T-helper 1 cell treated with Interleukin-12 subunit alpha and Interleukin-12 subunit beta and Interleukin-4 antibody, amounts not matched to agents 30 μg/mL and 1 μg/mL, for 36 hours (primary cell): ENCODE results near the gene MRPS10.
A peak's percentile ranks its signal among the peaks of the same experiment; 100 is the strongest.

Experiments
- H3K27ac Mint-ChIP-seq: one replicate; pipeline ENCODE4 v1.8.0; 2021; ENCODE audit warnings: mild to moderate bottlenecking, mixed read lengths
- H3K27me3 Mint-ChIP-seq: one replicate; pipeline ENCODE4 v1.8.0; 2021; ENCODE audit warnings: low read depth, mixed read lengths
- H3K36me3 Mint-ChIP-seq: one replicate; pipeline ENCODE4 v1.8.0; 2021; ENCODE audit warnings: low read depth, mixed read lengths
- H3K4me1 Mint-ChIP-seq: one replicate; pipeline ENCODE4 v1.8.0; 2021; ENCODE audit warnings: low read depth, mixed read lengths
- H3K4me3 Mint-ChIP-seq: one replicate; pipeline ENCODE4 v1.8.0; 2021; ENCODE audit warnings: mild to moderate bottlenecking, moderate library complexity, mixed read lengths
- H3K9me3 Mint-ChIP-seq: one replicate; pipeline ENCODE4 v1.8.0; 2021; ENCODE audit warnings: mixed read lengths

The MRPS10 gene

DNA sequence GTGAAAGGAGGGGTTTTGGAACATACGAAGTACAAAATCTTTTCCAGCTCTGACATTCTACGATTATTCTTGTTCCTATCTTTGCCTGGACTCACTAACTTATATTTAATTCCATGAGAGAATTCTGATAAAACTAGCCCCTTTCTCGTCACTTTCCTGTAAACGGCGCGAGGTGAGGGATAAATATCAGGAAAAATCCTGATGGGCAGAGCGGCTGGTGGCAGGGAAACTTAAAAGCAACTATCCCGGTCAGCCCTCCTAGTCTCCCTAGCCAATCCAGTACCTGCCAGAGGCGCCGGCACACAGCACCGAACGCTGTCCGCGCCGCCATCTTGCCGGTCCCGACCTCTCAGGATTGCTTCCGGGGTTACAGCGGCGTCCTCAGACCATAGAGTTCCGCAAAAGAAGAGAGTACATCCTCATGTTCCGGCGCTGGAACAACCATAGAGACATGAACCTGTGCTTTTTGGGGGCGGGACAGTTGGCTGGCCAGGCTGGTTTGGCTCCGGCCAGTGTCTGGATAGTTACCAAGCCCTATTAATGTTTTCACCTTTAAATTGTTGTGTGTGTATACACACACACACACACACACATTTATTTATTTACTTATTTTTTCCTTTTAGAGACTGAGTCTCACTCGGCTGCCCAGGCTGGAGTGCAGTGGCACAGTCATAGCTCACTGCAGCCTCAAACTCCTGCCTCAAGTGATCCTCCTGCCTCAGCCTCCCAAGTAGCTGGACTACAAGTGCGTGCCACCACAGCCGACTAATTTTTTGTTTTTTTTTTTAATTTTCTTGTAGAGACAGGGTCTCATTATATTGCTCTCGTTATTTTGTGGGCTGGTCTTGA, at the start of gene MRPS10:
MRPS10 (minus strand) TSS at position 343 of the 849 bp plus-strand sequence; CDS start at position 331, 12 bp downstream.
- H3K9me3 Mint-ChIP-seq = no peaks in the 10 kb centered on the region

DNA sequence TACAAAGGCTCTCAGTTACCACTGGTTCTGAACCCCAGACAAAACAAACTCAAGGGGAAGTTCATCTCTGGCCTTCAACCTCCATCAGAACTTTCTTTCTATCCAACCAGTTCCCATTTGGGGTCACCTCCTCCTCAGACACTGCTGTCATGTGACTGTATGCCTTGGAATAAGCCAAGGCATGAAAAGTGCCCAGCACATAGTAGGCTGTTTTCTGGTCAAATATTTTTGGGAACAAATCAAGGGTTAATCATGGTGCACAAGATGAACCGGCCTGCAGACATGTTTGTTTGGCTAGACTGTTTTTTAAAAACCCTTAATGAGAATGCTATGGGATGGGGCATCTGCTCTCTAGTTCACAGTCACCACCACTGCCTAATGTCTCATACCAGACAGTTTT, 48.9 kb upstream of the MRPS10 start:
- Mint-ChIP-seq H3K27ac (no peak overlapping the region), H3K4me1 (peaks cover 15% of the 10 kb centered on the region), H3K4me3 (no peak overlapping the region), H3K9me3 (no peaks in the 10 kb centered on the region), H3K27me3 (no peaks in the 10 kb centered on the region), H3K36me3 (peaks cover 41% of the 10 kb centered on the region)

More for the DNA sequence above, at the start of gene MRPS10:
- no peaks in the 10 kb centered on the region for H3K27me3 Mint-ChIP-seq
- peaks cover 14% of the 10 kb centered on the region for H3K4me1 Mint-ChIP-seq
- peaks cover 12% of the 10 kb centered on the region for H3K36me3 Mint-ChIP-seq
- H3K4me3 Mint-ChIP-seq = peak within 1 kb of the TSS; percentile 91
- H3K27ac Mint-ChIP-seq = peak within 1 kb of the TSS; percentile 87

DNA sequence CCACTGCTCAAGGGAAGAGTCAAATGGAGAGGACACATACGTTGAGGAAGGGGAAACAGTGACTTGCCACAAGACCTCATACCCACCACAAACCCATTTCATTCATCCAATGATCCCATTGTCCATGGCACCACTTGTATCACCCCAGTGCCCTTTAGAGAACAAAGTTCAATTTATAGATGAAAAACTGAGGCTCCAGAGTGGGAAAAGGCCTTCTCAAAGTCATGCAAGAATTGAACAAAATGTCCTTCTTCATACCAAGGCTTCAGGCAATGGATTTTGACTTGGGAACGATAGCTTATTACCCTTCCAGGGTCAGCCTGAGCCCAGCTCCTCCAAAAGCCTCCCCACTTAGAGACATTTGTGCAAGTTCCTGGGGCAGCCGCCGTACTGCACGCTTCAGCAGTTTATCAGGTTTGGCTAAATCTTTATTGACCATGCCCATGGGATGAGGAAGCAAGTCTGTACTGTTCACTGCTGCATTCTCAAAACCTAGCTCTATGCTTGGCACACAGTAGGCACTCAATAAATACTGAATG, 47.3 kb upstream of the MRPS10 start:
- H3K27ac Mint-ChIP-seq = no peak overlapping the region
- peaks cover 36% of the 10 kb centered on the region for H3K36me3 Mint-ChIP-seq
- H3K9me3 Mint-ChIP-seq = no peaks in the 10 kb centered on the region
- peaks cover 13% of the 10 kb centered on the region for H3K4me1 Mint-ChIP-seq
- no peak overlapping the region for H3K4me3 Mint-ChIP-seq
- H3K27me3 Mint-ChIP-seq = no peaks in the 10 kb centered on the region

- Mint-ChIP-seq H3K4me3 (no peak overlapping the region), H3K27me3 (no peaks in the 10 kb centered on the region), H3K36me3 (peaks cover 36% of the 10 kb centered on the region), H3K4me1 (peaks cover 7% of the 10 kb centered on the region), H3K9me3 (no peaks in the 10 kb centered on the region), H3K27ac (no peak overlapping the region)
Observed at GRCh38 chr6:42264162-42264851, 46.6 kb upstream of the MRPS10 start.

DNA sequence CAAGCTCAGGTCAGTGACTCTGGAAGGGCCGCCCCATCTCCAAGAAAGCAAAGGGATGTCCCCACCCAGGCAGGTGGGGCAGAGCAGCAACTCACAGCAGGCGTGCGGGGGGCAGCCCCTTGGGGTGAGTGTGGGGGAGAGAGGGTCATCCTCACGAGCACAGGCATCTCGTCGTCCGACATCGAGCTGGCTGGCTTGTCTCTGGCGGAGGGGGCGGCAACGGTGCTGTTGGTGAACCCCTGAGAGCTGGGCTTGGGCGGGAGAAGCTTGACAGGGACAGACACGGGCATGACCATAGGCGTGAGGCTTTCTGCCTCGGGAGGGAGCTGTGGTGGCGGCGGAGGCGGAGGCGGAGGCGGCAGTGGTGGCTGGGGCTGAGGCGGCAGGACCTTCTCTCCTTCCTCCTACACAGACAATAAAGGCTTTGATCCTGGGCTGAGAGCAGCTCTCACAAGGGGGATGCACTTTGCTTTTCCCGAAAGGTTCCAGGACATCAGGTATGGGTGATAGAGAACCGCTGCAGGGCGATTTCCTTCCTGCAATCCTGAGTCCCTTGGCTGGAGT, 45.6 kb upstream of the MRPS10 start:
- H3K27me3 Mint-ChIP-seq = no peaks in the 10 kb centered on the region
- peaks cover 33% of the 10 kb centered on the region for H3K36me3 Mint-ChIP-seq
- no peak overlapping the region for H3K27ac Mint-ChIP-seq
- H3K4me1 Mint-ChIP-seq = peaks cover 6% of the 10 kb centered on the region
- no peak overlapping the region for H3K4me3 Mint-ChIP-seq
- no peaks in the 10 kb centered on the region for H3K9me3 Mint-ChIP-seq

- Mint-ChIP-seq H3K4me1 (peaks cover 6% of the 10 kb centered on the region), H3K27ac (no peak overlapping the region), H3K27me3 (no peaks in the 10 kb centered on the region), H3K9me3 (no peaks in the 10 kb centered on the region), H3K4me3 (no peak overlapping the region), H3K36me3 (peaks cover 36% of the 10 kb centered on the region)
Observed at GRCh38 chr6:42260972-42261371, 43.3 kb upstream of the MRPS10 start.

GRCh38 chr6:42260396-42260888, 42.8 kb upstream of the MRPS10 start:
- Mint-ChIP-seq H3K4me1 (peaks cover 6% of the 10 kb centered on the region), H3K9me3 (no peaks in the 10 kb centered on the region), H3K4me3 (no peak overlapping the region), H3K27me3 (no peaks in the 10 kb centered on the region), H3K36me3 (peaks cover 35% of the 10 kb centered on the region), H3K27ac (peak overlapping the region; percentile 45)

- peaks cover 6% of the 10 kb centered on the region for H3K4me1 Mint-ChIP-seq
- no peak overlapping the region for H3K4me3 Mint-ChIP-seq
- no peaks in the 10 kb centered on the region for H3K27me3 Mint-ChIP-seq
- no peaks in the 10 kb centered on the region for H3K9me3 Mint-ChIP-seq
- no peak overlapping the region for H3K27ac Mint-ChIP-seq
- H3K36me3 Mint-ChIP-seq = peaks cover 36% of the 10 kb centered on the region
Observed at GRCh38 chr6:42259841-42260395, 42.3 kb upstream of the MRPS10 start.

DNA sequence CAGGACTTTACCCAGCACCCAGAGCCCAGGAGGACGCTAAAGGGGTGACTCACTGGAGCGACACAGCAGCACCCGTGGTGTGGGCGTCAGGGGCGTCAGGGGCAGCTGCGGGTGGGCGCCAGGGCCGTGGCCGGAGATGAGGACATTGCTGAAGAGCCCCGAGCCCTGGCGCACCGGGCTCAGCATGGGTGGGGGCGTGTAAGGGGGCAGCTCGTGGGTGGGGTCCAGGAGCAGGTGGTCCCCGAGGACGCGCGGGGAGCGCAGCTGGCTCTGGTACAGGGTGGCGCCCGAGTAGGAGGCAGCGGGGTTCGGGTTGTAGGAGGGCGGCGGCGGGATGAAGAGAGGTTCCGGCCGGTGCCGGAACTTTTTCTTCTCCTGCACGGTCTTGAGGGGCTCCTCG, 41.6 kb upstream of the MRPS10 start:
- no peak overlapping the region for H3K4me3 Mint-ChIP-seq
- H3K9me3 Mint-ChIP-seq = no peaks in the 10 kb centered on the region
- H3K27ac Mint-ChIP-seq = no peak overlapping the region
- peaks cover 6% of the 10 kb centered on the region for H3K4me1 Mint-ChIP-seq
- H3K36me3 Mint-ChIP-seq = peaks cover 40% of the 10 kb centered on the region
- no peaks in the 10 kb centered on the region for H3K27me3 Mint-ChIP-seq

DNA sequence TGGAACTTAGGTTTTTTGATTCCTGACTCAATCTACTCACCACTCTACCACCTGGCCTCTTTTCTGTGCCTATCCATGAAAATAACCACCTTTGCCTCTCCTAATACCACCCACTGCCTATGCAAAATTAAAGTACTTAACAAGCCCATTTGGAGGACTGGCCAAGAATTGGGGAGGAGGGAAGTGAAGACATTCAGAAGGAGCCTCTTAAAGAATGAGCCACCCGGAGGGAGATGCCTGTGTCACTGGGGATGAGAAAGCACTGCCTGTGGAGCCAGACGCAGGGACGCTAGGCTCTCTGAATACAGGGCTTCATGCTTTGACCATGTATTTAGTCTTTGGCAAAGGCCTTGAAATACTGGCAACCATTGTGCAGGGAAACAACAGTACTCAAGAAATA, 40.0 kb upstream of the MRPS10 start:
- Mint-ChIP-seq H3K27me3 (no peaks in the 10 kb centered on the region), H3K4me1 (peaks cover 6% of the 10 kb centered on the region), H3K9me3 (no peaks in the 10 kb centered on the region), H3K4me3 (no peak overlapping the region), H3K27ac (no peak overlapping the region), H3K36me3 (peaks cover 43% of the 10 kb centered on the region)

DNA sequence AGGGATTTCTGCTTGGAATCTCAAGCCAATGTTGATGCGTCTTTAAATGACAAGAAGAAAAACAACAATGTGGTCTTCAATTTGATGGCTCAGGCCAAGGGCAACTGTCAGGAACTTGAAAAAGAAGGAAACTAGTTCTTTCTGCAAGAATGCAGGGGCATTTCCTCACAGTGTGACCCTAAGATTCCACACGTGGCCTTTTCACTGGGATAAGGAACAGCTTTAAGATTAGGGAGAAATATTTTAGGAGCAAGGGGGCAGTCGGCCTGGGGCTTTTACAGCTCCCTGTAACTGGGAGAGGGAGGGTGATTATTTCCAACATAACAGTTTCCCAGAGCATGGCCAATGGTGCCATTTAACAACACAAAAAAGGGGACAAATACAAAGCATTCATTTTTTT, 39.4 kb upstream of the MRPS10 start:
- Mint-ChIP-seq H3K36me3 (peaks cover 41% of the 10 kb centered on the region), H3K9me3 (no peaks in the 10 kb centered on the region), H3K27me3 (no peaks in the 10 kb centered on the region), H3K27ac (no peak overlapping the region), H3K4me1 (peaks cover 6% of the 10 kb centered on the region), H3K4me3 (no peak overlapping the region)

DNA sequence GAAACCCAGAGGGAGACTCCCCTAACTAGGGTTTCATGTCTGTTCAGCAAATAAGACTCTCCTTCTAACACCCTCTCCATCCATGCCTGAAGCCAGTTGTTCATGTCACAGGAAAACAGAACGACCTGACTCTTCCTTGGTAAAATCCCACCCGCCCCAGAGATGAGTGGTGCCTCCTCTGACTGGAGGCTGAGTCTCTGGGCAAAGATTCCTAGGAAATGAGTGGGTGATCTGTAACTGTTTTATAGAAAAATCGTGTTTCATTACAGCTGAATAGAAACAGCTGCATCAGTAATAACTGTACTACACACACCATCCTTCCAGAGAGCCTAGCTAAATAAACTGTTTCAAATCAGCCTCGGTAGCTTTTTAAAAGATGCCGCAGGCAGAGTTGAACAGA, 37.4 kb upstream of the MRPS10 start:
- H3K27me3 Mint-ChIP-seq = no peaks in the 10 kb centered on the region
- H3K4me1 Mint-ChIP-seq = no peaks in the 10 kb centered on the region
- no peak overlapping the region for H3K27ac Mint-ChIP-seq
- peaks cover 38% of the 10 kb centered on the region for H3K36me3 Mint-ChIP-seq
- no peaks in the 10 kb centered on the region for H3K9me3 Mint-ChIP-seq
- no peak overlapping the region for H3K4me3 Mint-ChIP-seq

- H3K4me1 Mint-ChIP-seq = no peaks in the 10 kb centered on the region
- no peak overlapping the region for H3K27ac Mint-ChIP-seq
- peaks cover 38% of the 10 kb centered on the region for H3K36me3 Mint-ChIP-seq
- H3K9me3 Mint-ChIP-seq = no peaks in the 10 kb centered on the region
- H3K27me3 Mint-ChIP-seq = no peaks in the 10 kb centered on the region
- H3K4me3 Mint-ChIP-seq = no peak overlapping the region
Observed at GRCh38 chr6:42254505-42254904, 36.8 kb upstream of the MRPS10 start.

DNA sequence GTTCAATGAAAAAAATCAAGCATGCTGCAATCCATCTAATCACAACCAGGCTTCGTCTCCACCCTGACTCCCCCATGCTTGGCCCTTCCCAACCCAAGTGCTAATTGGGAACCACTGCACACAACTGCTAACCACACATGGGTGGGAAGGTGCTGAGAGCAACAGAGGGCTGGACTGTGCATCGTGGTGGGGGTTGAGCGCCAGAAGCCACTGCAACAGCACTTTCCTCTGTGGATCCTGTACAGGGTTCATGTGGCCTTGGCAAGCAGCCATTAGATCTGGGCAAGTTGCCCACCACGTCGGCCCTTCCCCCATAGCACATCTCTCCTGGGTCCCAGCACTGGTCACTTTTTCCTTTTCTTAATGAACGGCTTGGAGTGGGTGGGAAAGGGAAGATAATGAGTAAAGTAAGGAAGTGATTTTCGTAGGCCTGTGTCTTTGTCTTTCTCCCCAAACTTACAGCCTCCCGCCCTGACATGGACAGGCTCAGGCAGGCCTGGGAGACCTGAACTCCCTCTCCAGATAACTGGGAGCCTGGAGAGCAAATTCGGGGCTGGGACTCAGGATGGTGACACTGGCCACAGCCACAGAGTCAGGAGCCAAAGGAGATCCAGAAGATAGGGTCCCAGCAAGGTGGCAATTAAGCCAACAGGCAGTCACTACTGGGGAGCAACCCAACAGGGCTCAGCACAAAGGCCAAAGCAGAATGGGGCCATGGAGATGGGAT, 34.4 kb upstream of the MRPS10 start:
- Mint-ChIP-seq H3K9me3 (no peaks in the 10 kb centered on the region), H3K4me1 (no peaks in the 10 kb centered on the region), H3K36me3 (peaks cover 33% of the 10 kb centered on the region), H3K27ac (no peak overlapping the region), H3K4me3 (no peak overlapping the region), H3K27me3 (no peaks in the 10 kb centered on the region)
